ENCODE results near the gene CENPL. TPM values are rescaled to one million over a fixed set of nuclear protein-coding genes. Genes with fewer than 3 reads are reported as not detected.
A peak's percentile ranks its signal among the peaks of the same experiment; 100 is the strongest.

CENPL gene
- total and polyA plus RNA-seq, 9 of the 15 experiments (the other 6 are each of a cell fraction or from before 2014, with no cell fraction given): 33.0 to 52.7 (median 39.7) TPM

- TF ChIP-seq RCOR1 (IDR thresholded peaks at IDR 0.05; ENCODE audit: borderline replicate concordance in 1 of 2, low read depth in 2 of 2, low read length in 2 of 2) (peak in 1 of 2 experiments; percentile 58; a peak in 1 of 4 replicates), POLR3G (IDR thresholded peaks at IDR 0.05; ENCODE audit: extremely low read depth, insufficient read length, insufficient replicate concordance) (no peak), ZZZ3 (IDR thresholded peaks at IDR 0.05) (peak; percentile 96), LCOR (CRISPR knock-in tag; IDR thresholded peaks at IDR 0.05) (peak; percentile 85; the same call in 1 of the 2 replicates), ZEB2 (IDR thresholded peaks at IDR 0.05) (no peak), ZFP30 (CRISPR knock-in tag; IDR thresholded peaks at IDR 0.05; ENCODE audit: borderline replicate concordance) (no peak), SNIP1 (IDR thresholded peaks at IDR 0.05; ENCODE audit: low read depth) (peak; percentile 11; the same call in 1 of the 2 replicates), ZNF79 (CRISPR knock-in tag; IDR thresholded peaks at IDR 0.05; ENCODE audit: low read depth) (no peak), ZNF699 (CRISPR knock-in tag; IDR thresholded peaks at IDR 0.05; ENCODE audit: insufficient replicate concordance) (no peak), ZNF263 (CRISPR knock-in tag; IDR thresholded peaks at IDR 0.05; ENCODE audit: borderline replicate concordance) (peak; percentile 98), REST (IDR thresholded peaks at IDR 0.05; ENCODE audit: borderline replicate concordance) (no peak), REST (CRISPR knock-in tag; IDR thresholded peaks at IDR 0.05; ENCODE audit: low read depth) (peak; percentile 43; the same call in 1 of the 2 replicates), HNRNPK (IDR thresholded peaks at IDR 0.05; ENCODE audit: low read depth, low read length, poor library complexity, severe bottlenecking) (no peak), ZNF449 (CRISPR knock-in tag; IDR thresholded peaks at IDR 0.05) (no peak), JUN (IDR thresholded peaks at IDR 0.05; ENCODE audit: borderline replicate concordance, low read depth, low read length) (peak; percentile 97), JUN (CRISPR knock-in tag; IDR thresholded peaks at IDR 0.05; ENCODE audit: borderline replicate concordance) (peak; percentile 9; the same call in 1 of the 2 replicates), NFE2 (IDR thresholded peaks at IDR 0.05; ENCODE audit: low read depth) (no peak), ATF4 (CRISPR knock-in tag; IDR thresholded peaks at IDR 0.05) (0 out of 2 replicates have a peak, but pooled peaks have one; percentile 40), SRSF3 (IDR thresholded peaks at IDR 0.05; ENCODE audit: insufficient read depth, low read length) (no peak)
Observed at GRCh38 chr1:173867753-173868265, 43.1 kb upstream of the CENPL start, which contains the start of gene GAS5 (continued).
